AG09309 (cell line): Measurements from ENCODE around the gene ELOVL5.
A peak's percentile ranks its signal among the peaks of the same experiment; 100 is the strongest.

Source experiments
- DNase-seq: peaks from one replicate; pipeline ENCODE4 v3.0.0-alpha.2; 2010; ENCODE audit warnings: low read depth
- H3K4me3 ChIP-seq: 2 replicates; pipeline ENCODE4 v1.5.1; 2011; ENCODE audit warnings: mild to moderate bottlenecking, low read depth, low read length, moderate library complexity; ENCODE audit not compliant: control insufficient read depth
- CTCF ChIP-seq: IDR thresholded peaks from 2 replicates; pipeline ENCODE4 v1.5.1; 2011; ENCODE audit warnings: mild to moderate bottlenecking, low read depth, low read length, inconsistent platforms; ENCODE audit not compliant: insufficient read depth, control insufficient read depth; ENCODE audit errors: missing control alignments

ELOVL5 gene

GRCh38 chr6:53359843-53360092, 11.0 kb upstream of the ELOVL5 start:
- H3K4me3 ChIP-seq = peak overlapping the region; percentile 48
- no peak for DNase-seq
- TF ChIP-seq CTCF = no peak

GRCh38 chr6:53359095-53359842, 10.5 kb upstream of the ELOVL5 start:
- no peak for TF ChIP-seq CTCF
- DNase-seq = peak; percentile 64
- H3K4me3 ChIP-seq = peak overlapping the region; percentile 70

DNA sequence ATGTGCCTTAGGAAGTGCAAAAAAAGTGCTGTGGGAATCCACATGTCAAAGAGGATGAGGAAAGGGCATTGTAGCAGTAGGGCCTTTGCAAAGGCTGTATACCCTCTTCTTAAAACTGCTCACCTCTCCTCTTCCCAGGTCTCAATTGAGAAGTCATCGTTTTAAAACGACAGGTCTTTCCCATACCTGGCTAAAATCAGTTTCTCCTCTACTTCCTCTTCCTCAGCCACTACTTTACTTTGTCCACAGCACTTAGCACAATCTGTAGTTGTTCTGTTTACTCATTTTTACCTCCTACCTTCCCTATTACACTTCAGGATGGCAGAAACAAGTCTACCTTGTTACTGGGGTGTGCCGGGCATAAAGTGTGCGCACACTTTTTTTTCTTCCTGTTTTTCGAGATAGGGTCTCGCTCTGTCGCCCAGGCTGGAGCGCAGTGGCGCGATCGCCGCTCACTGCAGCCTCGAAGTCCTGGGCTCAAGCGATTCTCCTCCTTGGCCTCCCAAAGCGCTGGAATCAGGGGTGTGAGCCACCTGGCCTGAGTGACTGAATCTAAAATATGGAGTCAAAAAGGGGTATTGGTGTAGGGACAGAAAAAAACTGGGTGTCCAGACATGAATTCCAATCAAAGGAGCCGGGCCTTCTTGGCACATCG, 9.8 kb upstream of the ELOVL5 start:
- no peak for TF ChIP-seq CTCF
- H3K4me3 ChIP-seq = peak overlapping the region; percentile 70
- no peak for DNase-seq

GRCh38 chr6:53357576-53358360, 9.0 kb upstream of the ELOVL5 start:
- H3K4me3 ChIP-seq = no peak overlapping the region
- no peak for DNase-seq
- no peak for TF ChIP-seq CTCF

DNA sequence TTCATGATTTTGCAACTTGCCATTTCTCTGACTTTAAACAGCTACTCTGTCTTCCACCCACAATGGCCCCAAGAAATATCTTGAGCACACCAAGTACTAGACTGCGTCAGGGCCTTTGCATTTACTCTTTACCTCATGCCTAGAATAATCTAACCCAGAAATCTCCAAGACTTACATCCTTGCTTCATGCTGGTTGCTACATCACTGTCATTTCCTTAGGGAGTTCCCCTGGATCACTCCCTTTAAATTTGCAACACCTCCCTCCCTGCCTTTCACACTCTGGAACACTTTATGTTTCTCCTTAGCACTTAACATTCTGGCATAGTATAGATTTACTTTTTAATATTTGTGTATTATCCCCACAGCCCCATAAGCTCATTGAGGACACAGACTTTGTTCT, 4.9 kb upstream of the ELOVL5 start:
- H3K4me3 ChIP-seq = no peak overlapping the region
- no peak for TF ChIP-seq CTCF
- no peak for DNase-seq

DNA sequence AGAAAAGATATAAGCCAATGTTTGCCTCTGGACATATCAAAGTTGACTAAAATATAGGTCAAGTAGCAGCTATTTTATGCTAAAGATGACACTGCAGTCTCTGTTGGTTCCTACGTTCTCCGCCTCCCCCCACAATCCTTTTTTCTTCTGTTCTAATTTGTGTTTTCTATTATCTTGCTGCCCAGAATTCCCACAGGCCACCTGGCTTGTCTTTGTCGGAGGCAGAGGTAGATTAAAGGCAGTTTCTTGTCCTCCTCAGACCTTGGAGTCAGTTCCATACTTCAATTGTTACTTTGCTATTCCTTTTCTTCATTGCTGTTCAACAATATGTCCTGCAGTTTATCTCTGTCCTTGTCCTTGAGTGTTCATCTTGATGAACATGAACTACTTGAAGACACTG, 3.6 kb upstream of the ELOVL5 start:
- TF ChIP-seq CTCF = no peak
- no peak overlapping the region for H3K4me3 ChIP-seq

More for the DNA sequence above, 3.6 kb upstream of the ELOVL5 start:
- no peak for DNase-seq
